Measurements from ENCODE around the gene CYS1.

CYS1 gene

GRCh38 chr2:10071176-10071575 lies 9.0 kb downstream of the CYS1 start:
- no peak for DNase-seq

- DNase-seq, result no peak
These were observed 12.3 kb downstream of the CYS1 start for GRCh38 chr2:10067881-10068280.

- DNase-seq, result no peak
These were observed 12.9 kb downstream of the CYS1 start for GRCh38 chr2:10067330-10067729.

GRCh38 chr2:10065773-10066055 lies 14.5 kb downstream of the CYS1 start:
- no peak for DNase-seq

- DNase-seq, result no peak
These were observed 15.1 kb downstream of the CYS1 start for GRCh38 chr2:10064932-10065772.

- DNase-seq, result no peak
These were observed 16.6 kb downstream of the CYS1 start for GRCh38 chr2:10063566-10063965.

GRCh38 chr2:10062931-10063365 lies 17.3 kb downstream of the CYS1 start:
- no peak for DNase-seq

GRCh38 chr2:10061221-10061925 lies 18.8 kb downstream of the CYS1 start:
- DNase-seq, result no peak

GRCh38 chr2:10059552-10060335 lies 20.5 kb downstream of the CYS1 start:
- DNase-seq, result no peak

GRCh38 chr2:10059016-10059351 lies 21.2 kb downstream of the CYS1 start:
- no peak for DNase-seq

- no peak for DNase-seq
These were observed 21.8 kb downstream of the CYS1 start for GRCh38 chr2:10058251-10059015.

GRCh38 chr2:10057231-10058107 lies 22.7 kb downstream of the CYS1 start:
- DNase-seq, result no peak

GRCh38 chr2:10056439-10056838 lies 23.8 kb downstream of the CYS1 start:
- no peak for DNase-seq

- no peak for DNase-seq
These were observed 25.2 kb downstream of the CYS1 start for GRCh38 chr2:10054976-10055375.

GRCh38 chr2:10054424-10054823 lies 25.8 kb downstream of the CYS1 start:
- no peak for DNase-seq

- no peak for DNase-seq
These were observed 26.9 kb downstream of the CYS1 start for GRCh38 chr2:10053351-10053750.

- no peak for DNase-seq
These were observed 28.0 kb downstream of the CYS1 start for GRCh38 chr2:10052216-10052615.

- DNase-seq, result peak; percentile 52
These were observed 31.6 kb downstream of the CYS1 start for GRCh38 chr2:10048501-10049171.

- no peak for DNase-seq
These were observed 32.4 kb downstream of the CYS1 start for GRCh38 chr2:10047616-10048500.

GRCh38 chr2:10046931-10047330 lies 33.3 kb downstream of the CYS1 start:
- DNase-seq, result no peak
